T1000 (cell line): ENCODE results near the gene RRM1.
"Not testable (repeated sequence)": the region's sequence is repeated elsewhere in the genome, so short reads cannot be mapped to it uniquely, and the experiment has no call there.

Source experiments
- DNase-seq: peaks from one replicate; lab custom pipeline; 2025; ENCODE audit warnings: mixed read lengths; lab: John Stamatoyannopoulos, UW

RRM1 gene

DNA sequence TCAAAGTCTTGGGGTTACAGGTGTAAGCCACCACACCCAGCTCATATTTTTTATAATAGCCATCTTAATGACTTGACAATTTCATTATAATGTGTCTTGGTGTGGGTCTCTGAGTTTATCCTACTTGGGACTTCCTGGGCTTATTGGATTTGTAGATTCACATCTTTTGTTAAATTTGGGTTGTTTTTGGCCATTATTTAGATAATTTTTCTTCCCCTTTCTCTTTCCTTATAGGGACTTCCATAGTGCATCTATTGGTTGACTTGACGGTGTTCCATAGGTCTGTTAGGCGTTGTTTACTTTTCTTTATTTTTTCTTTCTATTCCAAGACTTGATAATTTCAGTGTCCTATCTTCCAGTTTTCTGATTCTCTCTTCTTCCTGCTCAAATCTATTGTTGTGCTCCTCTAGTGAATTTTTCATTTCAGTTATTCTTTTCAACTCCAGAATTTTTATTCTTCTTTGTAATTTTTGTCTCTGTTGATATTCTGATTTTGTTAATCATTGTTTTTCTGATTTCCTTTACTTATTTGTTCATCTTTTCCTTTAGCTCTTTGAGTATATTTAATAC, 45.6 kb downstream of the RRM1 start:
- no peak for DNase-seq

GRCh38 chr11:4146070-4146771, 51.6 kb downstream of the RRM1 start:
- DNase-seq: no peak

DNA sequence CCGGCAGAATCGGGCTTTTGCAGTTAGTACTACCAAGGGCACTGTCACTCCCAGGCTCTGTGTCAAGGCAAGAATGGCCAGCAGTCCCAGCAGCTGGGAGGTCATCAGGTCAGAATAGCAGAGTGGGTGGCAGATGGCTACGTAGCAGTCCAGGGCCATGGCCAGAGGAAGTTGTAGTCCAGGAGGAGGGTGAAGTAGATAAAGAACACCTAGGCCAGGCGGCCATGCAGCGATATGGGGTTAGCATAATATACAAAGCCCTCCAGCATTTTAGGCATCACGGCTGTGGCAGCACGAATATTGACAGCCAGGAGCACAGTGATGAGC, 52.1 kb downstream of the RRM1 start:
- DNase-seq: no peak

- no peak for DNase-seq
These were observed 59.9 kb downstream of the RRM1 start for GRCh38 chr11:4154503-4154902.

- DNase-seq: no peak
These were observed 62.0 kb downstream of the RRM1 start for GRCh38 chr11:4156571-4156970.

DNA sequence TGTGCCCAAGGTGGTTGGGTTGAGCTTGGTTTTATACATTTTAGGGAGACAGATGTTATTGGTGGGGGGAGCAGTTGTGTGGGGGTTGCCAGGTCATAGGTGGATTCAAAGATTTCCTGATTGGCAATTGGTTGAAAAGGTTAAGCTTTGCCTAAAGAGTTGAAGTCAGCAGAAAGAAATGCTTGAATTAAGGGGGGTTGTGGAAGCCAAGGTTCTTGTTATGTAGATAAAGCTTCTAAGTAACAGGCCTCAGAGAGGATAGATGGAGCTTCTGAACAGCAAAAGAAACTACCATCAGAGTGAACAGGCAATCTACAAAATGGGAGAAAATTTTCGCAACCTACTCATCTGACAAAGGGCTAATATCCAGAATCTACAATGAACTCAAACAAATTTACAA, 64.2 kb downstream of the RRM1 start:
- DNase-seq: not testable (repeated sequence)

- DNase-seq: no peak
These were observed 66.7 kb downstream of the RRM1 start for GRCh38 chr11:4161305-4161704.

GRCh38 chr11:4164884-4165590, 70.4 kb downstream of the RRM1 start:
- DNase-seq: no peak

GRCh38 chr11:4167292-4167691, 72.7 kb downstream of the RRM1 start:
- no peak for DNase-seq

GRCh38 chr11:4167758-4168157, 73.2 kb downstream of the RRM1 start:
- no peak for DNase-seq

DNA sequence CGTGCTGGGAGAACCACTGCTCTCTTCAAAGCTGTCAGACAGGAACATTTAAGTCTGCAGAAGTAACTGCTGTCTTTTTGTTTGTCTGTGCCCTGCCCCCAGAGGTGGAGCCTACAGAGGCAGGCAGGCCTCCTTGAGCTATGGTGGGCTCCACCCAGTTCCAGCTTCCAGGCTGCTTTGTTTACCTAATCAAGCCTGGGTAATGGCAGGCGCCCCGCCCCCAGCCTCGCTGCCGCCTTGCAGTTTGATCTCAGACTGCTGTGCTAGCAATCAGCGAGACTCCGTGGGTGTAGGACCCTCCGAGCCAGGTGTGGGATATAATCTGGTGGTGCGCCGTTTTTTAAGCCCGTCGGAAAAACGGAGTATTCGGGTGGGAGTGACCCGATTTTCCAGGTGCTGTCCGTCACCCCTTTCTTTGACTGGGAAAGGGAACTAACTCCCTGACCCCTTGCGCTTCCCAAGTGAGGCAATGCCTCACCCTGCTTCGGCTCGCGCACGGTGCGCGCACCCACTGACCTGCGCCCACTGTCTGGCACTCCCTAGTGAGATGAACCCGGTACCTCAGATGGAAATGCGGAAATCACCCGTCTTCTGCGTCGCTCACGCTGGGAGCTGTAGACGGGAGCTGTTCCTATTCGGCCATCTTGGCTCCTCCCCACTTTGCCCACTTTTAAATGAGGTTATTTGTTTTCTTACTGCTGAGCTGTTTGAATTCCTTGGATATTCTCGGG, 81.2 kb downstream of the RRM1 start:
- DNase-seq: not testable (repeated sequence)

DNA sequence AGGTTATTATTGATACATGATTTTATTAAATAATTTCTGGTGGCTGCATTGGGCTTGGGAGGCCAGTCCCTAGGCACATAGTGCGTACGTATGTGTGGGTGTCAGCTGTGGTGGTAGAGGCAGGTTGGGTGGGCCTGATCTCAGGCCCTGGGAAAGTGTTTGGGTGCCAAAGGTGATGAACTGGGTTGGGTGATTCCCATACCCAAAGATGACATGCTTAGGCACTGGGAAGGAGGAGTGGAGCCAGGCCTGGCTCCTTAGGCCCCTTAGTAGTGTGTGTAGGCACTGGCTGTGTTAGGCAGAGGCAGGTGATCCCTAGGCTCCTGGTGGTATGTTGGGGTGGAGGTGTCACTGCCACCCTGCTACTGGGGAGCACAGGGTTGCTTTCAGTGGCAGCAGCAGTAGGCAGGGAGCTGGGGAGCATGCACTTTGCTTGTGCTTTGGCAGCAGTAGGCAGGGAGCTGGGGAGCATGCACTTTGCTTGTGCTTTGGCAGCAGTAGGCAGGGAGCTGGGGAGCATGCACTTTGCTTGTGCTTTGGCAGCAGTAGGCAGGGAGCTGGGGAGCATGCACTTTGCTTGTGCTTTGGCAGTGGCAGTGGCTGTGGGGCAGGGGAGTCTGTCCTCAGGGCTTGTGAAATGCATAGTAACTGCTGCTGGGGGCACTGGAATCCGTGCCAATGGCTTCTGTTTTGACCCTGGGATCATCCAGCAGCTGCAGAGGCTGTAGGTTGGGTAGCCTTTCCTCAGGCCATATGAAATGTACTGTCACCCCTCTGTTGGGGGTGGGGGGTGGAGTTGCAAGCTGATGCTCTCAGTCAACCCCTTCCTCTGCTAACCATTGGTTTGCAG, 84.4 kb downstream of the RRM1 start:
- DNase-seq: no peak

- no peak for DNase-seq
These were observed 86.0 kb downstream of the RRM1 start for GRCh38 chr11:4180441-4181183.

DNA sequence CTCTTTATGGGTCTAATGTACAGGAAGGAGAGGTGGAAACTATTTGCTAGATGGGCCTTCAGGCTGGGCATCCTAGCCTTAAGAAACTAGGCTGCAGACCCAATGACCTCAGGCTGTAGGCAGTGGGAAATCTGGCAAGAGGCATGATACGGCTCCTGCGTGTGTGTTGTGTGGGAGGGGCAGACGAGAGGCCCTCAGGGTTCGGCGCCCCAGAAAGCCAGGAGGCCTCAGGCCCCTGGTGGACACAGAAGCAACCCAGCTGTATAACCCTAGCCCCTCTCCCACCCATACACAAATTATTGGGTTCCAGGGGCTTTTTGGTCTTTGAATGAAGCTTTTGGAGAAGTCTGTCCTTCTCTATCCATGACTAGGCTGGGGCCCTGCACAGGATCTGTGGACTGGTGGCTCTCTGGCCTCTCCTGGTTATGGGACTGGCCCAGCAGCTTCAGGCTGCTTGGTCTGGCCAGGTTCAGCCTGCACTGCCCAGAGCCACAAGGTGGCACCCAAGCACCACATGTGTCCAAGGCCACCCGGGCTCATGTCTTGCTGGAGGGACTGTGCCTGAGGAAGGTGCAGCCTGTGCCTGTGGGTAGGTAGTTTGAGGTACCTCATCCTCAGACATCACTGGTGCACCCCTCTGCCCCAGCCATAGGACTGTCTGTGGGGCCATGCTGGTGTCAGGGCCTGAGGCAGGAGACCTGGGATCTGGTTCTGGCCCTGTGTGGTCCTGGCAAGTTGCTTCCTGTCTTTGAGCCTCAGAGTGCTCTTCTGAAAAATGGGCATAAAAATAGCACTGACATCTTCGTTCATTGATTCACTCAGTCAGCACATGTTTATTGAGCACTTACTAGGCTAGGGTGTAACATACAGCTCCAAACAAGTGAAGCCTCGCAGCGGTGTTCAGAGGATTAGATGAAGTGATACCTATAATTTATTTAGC, 87.5 kb downstream of the RRM1 start:
- no peak for DNase-seq

DNA sequence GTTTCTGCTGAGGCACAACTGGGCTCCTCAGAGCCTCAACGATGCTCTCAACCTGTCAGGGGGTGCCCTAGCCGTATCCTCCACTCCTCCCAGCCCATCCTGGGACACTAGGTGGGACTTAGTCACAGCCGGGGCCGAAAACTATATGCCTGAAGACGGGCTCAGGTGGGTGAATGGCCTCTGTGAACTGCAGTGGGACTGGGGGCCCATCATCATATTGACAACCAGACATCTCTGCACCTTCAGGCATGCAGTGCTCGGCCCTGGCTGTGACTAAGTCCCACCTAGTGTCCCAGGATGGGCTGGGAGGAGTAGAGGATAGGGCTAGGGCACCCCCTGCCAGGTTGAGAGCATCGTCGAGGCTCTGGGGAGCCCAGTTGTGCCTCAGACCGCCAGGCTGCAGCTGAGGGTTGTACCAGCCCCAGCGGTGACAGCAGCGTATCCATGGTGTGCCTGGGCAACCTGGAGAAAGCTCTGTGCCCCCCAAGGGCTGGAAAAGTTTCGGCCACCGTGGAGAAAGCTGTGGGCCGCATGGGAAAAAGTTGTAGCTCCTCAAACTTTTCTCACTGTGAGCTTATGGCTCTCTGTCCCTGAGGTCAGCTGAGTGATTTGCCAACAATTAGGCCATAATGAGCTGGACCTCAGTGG, 88.9 kb downstream of the RRM1 start:
- DNase-seq: no peak

GRCh38 chr11:4184163-4184916, 89.7 kb downstream of the RRM1 start:
- no peak for DNase-seq

- no peak for DNase-seq
These were observed 91.0 kb downstream of the RRM1 start for GRCh38 chr11:4185561-4185960.

DNA sequence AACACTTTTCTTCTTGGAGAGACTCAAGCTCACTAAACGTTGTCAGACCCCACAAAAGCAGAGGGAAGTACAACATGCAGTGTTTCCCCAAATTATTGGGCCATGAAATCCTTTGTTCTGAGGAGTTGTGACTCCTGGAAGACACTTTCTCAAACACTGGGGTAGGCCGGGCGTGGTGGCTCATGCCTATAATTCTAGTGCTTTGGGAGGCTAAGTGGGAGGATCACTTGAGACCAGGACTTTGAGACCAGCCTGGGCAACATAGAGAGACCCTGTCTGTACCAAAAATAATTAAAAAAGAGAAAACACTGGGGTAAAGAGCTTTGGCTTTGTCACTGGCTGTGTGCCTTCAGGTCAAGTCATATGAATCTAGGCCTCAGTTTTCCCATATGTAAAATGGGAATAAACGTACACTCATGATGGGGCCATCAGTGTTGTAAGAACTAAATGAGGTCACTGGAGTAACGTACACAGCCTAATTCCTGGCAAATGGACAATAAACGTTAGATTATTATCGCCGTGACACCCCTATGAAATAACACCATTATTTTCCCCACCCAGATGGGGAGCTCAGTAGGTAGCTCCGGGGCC, 92.0 kb downstream of the RRM1 start:
- DNase-seq: no peak
